Memory B cell (primary cell): ENCODE results near the gene TSPAN7.

ENCODE experiments used
- ATAC-seq: fragments of 150-1000 bp; cut with Tn5 transposase; 2 replicates; pipeline ENCODE4 v1.10.0; 2021; ENCODE audit warnings: low read depth, mild to moderate bottlenecking, moderate library complexity
- DNase-seq, 2 donors: peaks; one replicate each; pipeline ENCODE4 v3.0.0; 2022; ENCODE audit warnings: low spot score in 2 of 2
- H3K27ac Mint-ChIP-seq: one replicate; pipeline ENCODE4 v1.8.0; 2022; ENCODE audit warnings: mild to moderate bottlenecking, moderate library complexity, mixed read lengths
- H3K27me3 Mint-ChIP-seq: one replicate; pipeline ENCODE4 v1.8.0; 2022; ENCODE audit warnings: mixed read lengths
- H3K36me3 Mint-ChIP-seq: one replicate; pipeline ENCODE4 v1.8.0; 2022; ENCODE audit warnings: mild to moderate bottlenecking, mixed read lengths
- H3K4me1 Mint-ChIP-seq: one replicate; pipeline ENCODE4 v1.8.0; 2022; ENCODE audit warnings: mixed read lengths
- H3K4me3 Mint-ChIP-seq: one replicate; pipeline ENCODE4 v1.8.0; 2022; ENCODE audit warnings: mild to moderate bottlenecking, moderate library complexity, mixed read lengths
- H3K9me3 Mint-ChIP-seq: one replicate; pipeline ENCODE4 v1.8.0; 2022; ENCODE audit warnings: mixed read lengths

The TSPAN7 gene

GRCh38 chrX:38643903-38644302, 82.6 kb downstream of the TSPAN7 start:
- no peak overlapping the region for H3K27ac Mint-ChIP-seq
- no peaks in the 10 kb centered on the region for H3K4me1 Mint-ChIP-seq
- no peaks in the 10 kb centered on the region for H3K9me3 Mint-ChIP-seq
- H3K36me3 Mint-ChIP-seq, result no peaks in the 10 kb centered on the region
- DNase-seq, result no peak
- peaks cover 4% of the 10 kb centered on the region for H3K27me3 Mint-ChIP-seq
- ATAC-seq, result no peak
- H3K4me3 Mint-ChIP-seq, result no peak overlapping the region

GRCh38 chrX:38646129-38646528, 84.8 kb downstream of the TSPAN7 start:
- no peaks in the 10 kb centered on the region for H3K9me3 Mint-ChIP-seq
- H3K27ac Mint-ChIP-seq, result no peak overlapping the region
- H3K4me3 Mint-ChIP-seq, result no peak overlapping the region

GRCh38 chrX:38649221-38649620, 87.9 kb downstream of the TSPAN7 start:
- no peaks in the 10 kb centered on the region for H3K27me3 Mint-ChIP-seq
- H3K4me3 Mint-ChIP-seq, result no peak overlapping the region
- DNase-seq (no peak), ATAC-seq (no peak)
- H3K4me1 Mint-ChIP-seq, result no peaks in the 10 kb centered on the region
- no peaks in the 10 kb centered on the region for H3K36me3 Mint-ChIP-seq
- no peaks in the 10 kb centered on the region for H3K9me3 Mint-ChIP-seq
- H3K27ac Mint-ChIP-seq, result no peak overlapping the region

More at GRCh38 chrX:38646129-38646528, 84.8 kb downstream of the TSPAN7 start:
- H3K36me3 Mint-ChIP-seq, result no peaks in the 10 kb centered on the region
- H3K27me3 Mint-ChIP-seq, result peaks cover 4% of the 10 kb centered on the region
- H3K4me1 Mint-ChIP-seq, result no peaks in the 10 kb centered on the region
- no peak for DNase-seq
- no peak for ATAC-seq

GRCh38 chrX:38649674-38650647, 88.6 kb downstream of the TSPAN7 start:
- H3K27ac Mint-ChIP-seq, result no peak overlapping the region

GRCh38 chrX:38651625-38652601, 90.6 kb downstream of the TSPAN7 start:
- Mint-ChIP-seq H3K27ac (no peak overlapping the region), H3K27me3 (no peaks in the 10 kb centered on the region), H3K36me3 (no peaks in the 10 kb centered on the region), H3K4me1 (no peaks in the 10 kb centered on the region), H3K4me3 (no peak overlapping the region), H3K9me3 (no peaks in the 10 kb centered on the region)
- DNase-seq, result no peak
- no peak for ATAC-seq

More at GRCh38 chrX:38649674-38650647, 88.6 kb downstream of the TSPAN7 start:
- DNase-seq (no peak), ATAC-seq (no peak)
- Mint-ChIP-seq H3K36me3 (no peaks in the 10 kb centered on the region), H3K9me3 (no peaks in the 10 kb centered on the region), H3K27me3 (no peaks in the 10 kb centered on the region), H3K4me3 (no peak overlapping the region), H3K4me1 (no peaks in the 10 kb centered on the region)

GRCh38 chrX:38652934-38653442, 91.6 kb downstream of the TSPAN7 start:
- DNase-seq (no peak), ATAC-seq (no peak)
- Mint-ChIP-seq H3K9me3 (no peaks in the 10 kb centered on the region), H3K4me1 (no peaks in the 10 kb centered on the region), H3K27me3 (no peaks in the 10 kb centered on the region), H3K36me3 (no peaks in the 10 kb centered on the region), H3K27ac (no peak overlapping the region), H3K4me3 (no peak overlapping the region)

GRCh38 chrX:38654302-38654701, 93.0 kb downstream of the TSPAN7 start:
- no peaks in the 10 kb centered on the region for H3K9me3 Mint-ChIP-seq
- H3K36me3 Mint-ChIP-seq, result no peaks in the 10 kb centered on the region
- no peaks in the 10 kb centered on the region for H3K4me1 Mint-ChIP-seq
- ATAC-seq, result no peak
- H3K27ac Mint-ChIP-seq, result no peak overlapping the region
- DNase-seq, result no peak
- H3K27me3 Mint-ChIP-seq, result peaks cover 5% of the 10 kb centered on the region
- H3K4me3 Mint-ChIP-seq, result no peak overlapping the region

GRCh38 chrX:38656350-38656915, 95.1 kb downstream of the TSPAN7 start:
- no peaks in the 10 kb centered on the region for H3K4me1 Mint-ChIP-seq
- no peak overlapping the region for H3K27ac Mint-ChIP-seq
- H3K27me3 Mint-ChIP-seq, result peaks cover 5% of the 10 kb centered on the region
- ATAC-seq (no peak), DNase-seq (no peak)
- H3K4me3 Mint-ChIP-seq, result no peak overlapping the region
- H3K36me3 Mint-ChIP-seq, result no peaks in the 10 kb centered on the region
- H3K9me3 Mint-ChIP-seq, result no peaks in the 10 kb centered on the region

- Mint-ChIP-seq H3K27me3 (peaks cover 9% of the 10 kb centered on the region), H3K36me3 (no peaks in the 10 kb centered on the region), H3K4me3 (no peak overlapping the region), H3K4me1 (no peaks in the 10 kb centered on the region), H3K9me3 (no peaks in the 10 kb centered on the region), H3K27ac (no peak overlapping the region)
- DNase-seq (no peak), ATAC-seq (no peak)
These were observed 96.2 kb downstream of the TSPAN7 start for GRCh38 chrX:38657562-38657961.

- peaks cover 9% of the 10 kb centered on the region for H3K27me3 Mint-ChIP-seq
These were observed 99.2 kb downstream of the TSPAN7 start for GRCh38 chrX:38660395-38661102.

GRCh38 chrX:38661103-38661441, 99.7 kb downstream of the TSPAN7 start:
- H3K9me3 Mint-ChIP-seq, result no peaks in the 10 kb centered on the region
- H3K27me3 Mint-ChIP-seq, result peaks cover 9% of the 10 kb centered on the region
- no peak overlapping the region for H3K4me3 Mint-ChIP-seq
- no peaks in the 10 kb centered on the region for H3K4me1 Mint-ChIP-seq
- H3K36me3 Mint-ChIP-seq, result no peaks in the 10 kb centered on the region
- H3K27ac Mint-ChIP-seq, result no peak overlapping the region
- ATAC-seq, result no peak
- no peak for DNase-seq

More at GRCh38 chrX:38660395-38661102, 99.2 kb downstream of the TSPAN7 start:
- Mint-ChIP-seq H3K9me3 (no peaks in the 10 kb centered on the region), H3K36me3 (no peaks in the 10 kb centered on the region), H3K27ac (no peak overlapping the region), H3K4me3 (no peak overlapping the region), H3K4me1 (no peaks in the 10 kb centered on the region)
- ATAC-seq, result no peak
- no peak for DNase-seq

- peaks cover 9% of the 10 kb centered on the region for H3K27me3 Mint-ChIP-seq
- H3K4me3 Mint-ChIP-seq, result no peak overlapping the region
- no peaks in the 10 kb centered on the region for H3K36me3 Mint-ChIP-seq
- H3K4me1 Mint-ChIP-seq, result no peaks in the 10 kb centered on the region
- H3K27ac Mint-ChIP-seq, result no peak overlapping the region
- ATAC-seq (no peak), DNase-seq (no peak)
- no peaks in the 10 kb centered on the region for H3K9me3 Mint-ChIP-seq
These were observed 100.2 kb downstream of the TSPAN7 start for GRCh38 chrX:38661561-38661960.

GRCh38 chrX:38662640-38663039, 101.3 kb downstream of the TSPAN7 start:
- Mint-ChIP-seq H3K4me3 (no peak overlapping the region), H3K27me3 (peaks cover 9% of the 10 kb centered on the region)

More at GRCh38 chrX:38662640-38663039, 101.3 kb downstream of the TSPAN7 start:
- Mint-ChIP-seq H3K9me3 (no peaks in the 10 kb centered on the region), H3K36me3 (no peaks in the 10 kb centered on the region), H3K4me1 (no peaks in the 10 kb centered on the region), H3K27ac (no peak overlapping the region)
- ATAC-seq, result no peak
- no peak for DNase-seq
